Activated naive CD4-positive, alpha-beta T cell treated with anti-CD3 and anti-CD28 coated beads, Interleukin-2, amount 10 ng/mL, durations not matched to agents 7 days and 5 days (primary cell): Measurements from ENCODE around the gene ALDH3B1.

Experiments used
- CTCF ChIA-PET: fragments of 350-600 bp; sonication (Branson Sonifier 250); formaldehyde crosslinking; loops from one replicate; lab custom pipeline; 2021; ENCODE audit warnings: antibody characterized with exemption; lab: Charles Lee
- DNase-seq: peaks from one replicate; pipeline ENCODE4 v3.0.0-alpha.2; 2020
- H3K27ac Mint-ChIP-seq: one replicate; pipeline ENCODE4 v1.8.0; 2021; ENCODE audit warnings: mild to moderate bottlenecking, moderate library complexity, mixed read lengths
- H3K27me3 Mint-ChIP-seq: one replicate; pipeline ENCODE4 v1.8.0; 2021; ENCODE audit warnings: mild to moderate bottlenecking, mixed read lengths
- H3K36me3 Mint-ChIP-seq: one replicate; pipeline ENCODE4 v1.8.0; 2021; ENCODE audit warnings: mixed read lengths
- H3K4me1 Mint-ChIP-seq: one replicate; pipeline ENCODE4 v1.8.0; 2021; ENCODE audit warnings: mixed read lengths
- H3K4me3 Mint-ChIP-seq: one replicate; pipeline ENCODE4 v1.8.0; 2021; ENCODE audit warnings: mild to moderate bottlenecking, moderate library complexity, mixed read lengths
- H3K9me3 Mint-ChIP-seq: one replicate; pipeline ENCODE4 v1.8.0; 2021; ENCODE audit warnings: mixed read lengths

Gene ALDH3B1

DNA sequence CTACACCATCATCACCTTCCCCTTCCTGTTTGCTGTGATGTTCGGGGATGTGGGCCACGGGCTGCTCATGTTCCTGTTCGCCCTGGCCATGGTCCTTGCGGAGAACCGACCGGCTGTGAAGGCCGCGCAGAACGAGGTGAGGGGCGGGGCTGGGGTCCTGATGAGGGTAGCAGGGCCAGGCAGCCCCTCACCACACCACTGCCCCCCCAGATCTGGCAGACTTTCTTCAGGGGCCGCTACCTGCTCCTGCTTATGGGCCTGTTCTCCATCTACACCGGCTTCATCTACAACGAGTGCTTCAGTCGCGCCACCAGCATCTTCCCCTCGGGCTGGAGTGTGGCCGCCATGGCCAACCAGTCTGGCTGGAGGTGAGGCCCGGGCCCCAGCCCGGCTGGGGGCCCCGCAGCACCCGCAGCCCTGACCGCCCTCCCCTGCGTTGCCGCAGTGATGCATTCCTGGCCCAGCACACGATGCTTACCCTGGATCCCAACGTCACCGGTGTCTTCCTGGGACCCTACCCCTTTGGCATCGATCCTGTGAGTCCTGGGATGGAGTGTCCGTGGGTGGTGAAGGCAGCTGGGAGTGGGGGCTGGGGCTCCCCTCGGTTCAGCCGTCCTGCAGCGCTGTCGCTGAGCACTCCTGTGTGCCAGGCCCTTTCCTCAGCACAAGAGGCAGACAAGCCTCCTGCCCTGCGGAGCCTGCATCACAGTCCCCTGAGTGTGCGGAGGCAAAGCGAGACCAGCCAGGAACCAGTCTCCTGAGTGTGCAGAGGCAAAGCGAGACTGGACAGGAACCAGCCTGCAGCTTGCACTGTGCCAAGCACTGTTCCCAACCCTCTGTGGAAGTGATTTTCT lies 37.5 kb downstream of the ALDH3B1 start:
- CTCF ChIA-PET: no interaction called here
- Mint-ChIP-seq H3K4me3 (no peak overlapping the region), H3K9me3 (no peaks in the 10 kb centered on the region), H3K27me3 (no peaks in the 10 kb centered on the region), H3K36me3 (peaks cover 28% of the 10 kb centered on the region), H3K4me1 (no peaks in the 10 kb centered on the region), H3K27ac (no peak overlapping the region)
- no peak for DNase-seq

DNA sequence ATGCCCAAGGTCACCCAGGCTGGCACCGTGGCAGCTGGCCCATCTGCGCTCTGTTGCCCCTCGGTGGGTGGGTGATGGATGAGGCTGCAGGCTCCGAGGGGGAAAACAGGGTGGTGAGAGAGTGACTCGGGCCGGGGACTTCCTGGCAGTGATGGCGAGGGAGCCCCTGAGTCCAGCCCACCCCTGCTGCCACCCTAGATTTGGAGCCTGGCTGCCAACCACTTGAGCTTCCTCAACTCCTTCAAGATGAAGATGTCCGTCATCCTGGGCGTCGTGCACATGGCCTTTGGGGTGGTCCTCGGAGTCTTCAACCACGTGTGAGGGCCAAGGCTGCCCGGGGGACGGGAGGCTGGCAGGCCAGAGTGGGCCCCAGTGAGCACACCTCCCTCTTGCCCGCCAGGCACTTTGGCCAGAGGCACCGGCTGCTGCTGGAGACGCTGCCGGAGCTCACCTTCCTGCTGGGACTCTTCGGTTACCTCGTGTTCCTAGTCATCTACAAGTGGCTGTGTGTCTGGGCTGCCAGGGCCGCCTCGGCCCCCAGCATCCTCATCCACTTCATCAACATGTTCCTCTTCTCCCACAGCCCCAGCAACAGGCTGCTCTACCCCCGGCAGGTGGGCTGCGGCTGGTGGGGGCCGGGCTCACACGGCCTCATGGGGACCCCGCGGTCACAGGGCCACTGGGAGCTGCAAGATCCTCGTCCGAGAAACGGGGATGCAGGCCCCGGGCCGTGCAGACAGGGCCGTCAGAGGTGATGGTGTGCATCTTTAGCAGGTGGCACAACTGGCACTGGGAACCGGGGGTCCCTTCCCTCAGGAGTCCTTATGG lies 38.8 kb downstream of the ALDH3B1 start:
- no peak for DNase-seq
- no peaks in the 10 kb centered on the region for H3K27me3 Mint-ChIP-seq
- H3K4me1 Mint-ChIP-seq: no peaks in the 10 kb centered on the region
- H3K27ac Mint-ChIP-seq: no peak overlapping the region
- CTCF ChIA-PET: no interaction called here
- no peaks in the 10 kb centered on the region for H3K9me3 Mint-ChIP-seq
- H3K4me3 Mint-ChIP-seq: no peak overlapping the region
- peaks cover 33% of the 10 kb centered on the region for H3K36me3 Mint-ChIP-seq

DNA sequence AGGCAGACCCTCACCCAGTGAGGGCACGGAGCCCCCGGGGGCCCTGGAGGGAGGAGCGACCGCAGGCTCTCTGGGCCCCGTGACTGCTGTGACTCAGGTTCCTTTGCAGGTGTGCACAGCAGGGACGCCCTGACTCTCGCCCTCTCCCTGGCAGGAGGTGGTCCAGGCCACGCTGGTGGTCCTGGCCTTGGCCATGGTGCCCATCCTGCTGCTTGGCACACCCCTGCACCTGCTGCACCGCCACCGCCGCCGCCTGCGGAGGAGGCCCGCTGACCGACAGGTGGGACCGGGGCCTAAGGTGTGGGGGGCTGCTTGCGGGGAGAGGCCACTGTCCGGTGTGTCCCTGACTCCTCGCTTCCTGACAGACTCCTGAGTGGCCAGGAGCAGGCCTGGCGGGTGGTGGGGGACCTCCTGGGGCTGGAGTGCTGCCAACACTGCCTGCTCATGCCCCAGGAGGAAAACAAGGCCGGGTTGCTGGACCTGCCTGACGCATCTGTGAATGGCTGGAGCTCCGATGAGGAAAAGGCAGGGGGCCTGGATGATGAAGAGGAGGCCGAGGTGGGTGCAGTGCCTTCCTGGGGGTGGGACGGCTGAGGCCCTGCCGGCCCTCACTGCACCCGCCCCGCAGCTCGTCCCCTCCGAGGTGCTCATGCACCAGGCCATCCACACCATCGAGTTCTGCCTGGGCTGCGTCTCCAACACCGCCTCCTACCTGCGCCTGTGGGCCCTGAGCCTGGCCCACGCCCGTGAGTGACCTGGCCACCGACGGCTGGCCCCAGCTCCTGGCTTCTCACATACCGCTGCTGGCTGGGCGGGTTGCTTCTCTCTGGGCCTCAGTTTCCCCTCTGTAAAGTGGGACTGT lies 39.6 kb downstream of the ALDH3B1 start:
- DNase-seq: no peak
- H3K36me3 Mint-ChIP-seq: peaks cover 31% of the 10 kb centered on the region
- H3K27ac Mint-ChIP-seq: no peak overlapping the region
- H3K4me1 Mint-ChIP-seq: no peaks in the 10 kb centered on the region
- H3K9me3 Mint-ChIP-seq: no peaks in the 10 kb centered on the region
- CTCF ChIA-PET: no interaction called here
- H3K4me3 Mint-ChIP-seq: no peak overlapping the region
- H3K27me3 Mint-ChIP-seq: no peaks in the 10 kb centered on the region

DNA sequence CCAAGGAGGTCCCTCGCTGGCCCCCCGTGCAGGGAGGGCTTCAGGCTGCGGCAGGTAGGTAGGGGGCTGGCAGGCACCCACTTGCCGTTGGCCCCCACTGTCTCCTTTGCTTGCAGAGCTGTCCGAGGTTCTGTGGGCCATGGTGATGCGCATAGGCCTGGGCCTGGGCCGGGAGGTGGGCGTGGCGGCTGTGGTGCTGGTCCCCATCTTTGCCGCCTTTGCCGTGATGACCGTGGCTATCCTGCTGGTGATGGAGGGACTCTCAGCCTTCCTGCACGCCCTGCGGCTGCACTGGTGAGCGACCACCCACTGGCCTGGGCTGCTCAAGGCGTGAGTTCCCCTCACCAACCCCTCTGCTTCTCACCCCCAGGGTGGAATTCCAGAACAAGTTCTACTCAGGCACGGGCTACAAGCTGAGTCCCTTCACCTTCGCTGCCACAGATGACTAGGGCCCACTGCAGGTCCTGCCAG lies 40.3 kb downstream of the ALDH3B1 start:
- Mint-ChIP-seq H3K4me3 (no peak overlapping the region), H3K27ac (no peak overlapping the region), H3K4me1 (no peaks in the 10 kb centered on the region), H3K9me3 (no peaks in the 10 kb centered on the region), H3K27me3 (no peaks in the 10 kb centered on the region), H3K36me3 (peaks cover 31% of the 10 kb centered on the region)
- no peak for DNase-seq
- CTCF ChIA-PET: no interaction called here

DNA sequence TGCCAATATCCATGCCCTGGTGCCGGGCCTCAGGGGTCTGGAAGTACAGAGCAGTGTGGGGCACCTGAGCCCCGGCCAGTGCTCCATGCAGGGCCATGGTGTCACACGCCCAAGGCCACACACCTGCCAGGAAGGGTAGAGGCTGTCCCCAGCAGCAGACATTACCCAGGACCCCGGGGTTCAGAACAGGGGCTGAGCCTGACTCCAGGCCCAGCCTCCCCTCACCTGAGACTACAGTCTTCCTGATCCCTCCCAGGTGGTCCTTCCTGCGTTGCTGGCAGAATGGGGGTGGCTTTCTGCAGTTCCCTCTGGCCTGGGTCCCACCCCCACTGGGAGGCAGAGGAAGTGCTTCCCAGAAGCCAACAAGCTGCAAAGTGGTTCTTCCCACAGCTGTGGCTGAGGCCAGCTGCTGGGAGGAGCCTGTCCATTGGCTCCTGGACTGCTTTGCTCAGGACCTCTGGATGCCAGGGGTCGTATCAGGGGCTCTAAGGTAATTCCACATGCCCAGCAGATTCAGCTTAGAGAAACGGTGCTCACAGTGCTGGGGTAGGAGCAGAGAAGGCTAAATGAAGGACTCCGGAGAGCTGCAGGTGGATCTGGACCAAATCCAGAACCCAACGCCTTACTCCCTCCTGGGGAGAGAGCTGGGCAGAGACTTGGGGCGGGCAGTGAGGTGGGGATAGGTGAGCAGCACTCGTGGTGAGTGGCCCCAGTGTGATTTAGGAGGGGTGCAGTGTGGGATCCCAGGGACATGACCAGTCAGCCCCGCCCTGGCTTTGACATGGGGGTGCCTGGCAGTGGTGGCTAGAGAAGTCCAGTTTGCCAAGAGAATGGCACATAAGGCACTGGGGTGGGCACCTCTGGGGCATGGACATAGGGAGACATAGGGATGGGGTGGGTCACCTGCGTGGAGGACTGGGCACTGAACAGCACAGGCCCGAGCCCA lies 41.3 kb downstream of the ALDH3B1 start:
- no peak overlapping the region for H3K4me3 Mint-ChIP-seq
- CTCF ChIA-PET: no interaction called here
- no peak for DNase-seq
- no peaks in the 10 kb centered on the region for H3K27me3 Mint-ChIP-seq
- peak overlapping the region; percentile 11 for H3K27ac Mint-ChIP-seq
- H3K9me3 Mint-ChIP-seq: no peaks in the 10 kb centered on the region
- H3K4me1 Mint-ChIP-seq: no peaks in the 10 kb centered on the region
- H3K36me3 Mint-ChIP-seq: peaks cover 31% of the 10 kb centered on the region

DNA sequence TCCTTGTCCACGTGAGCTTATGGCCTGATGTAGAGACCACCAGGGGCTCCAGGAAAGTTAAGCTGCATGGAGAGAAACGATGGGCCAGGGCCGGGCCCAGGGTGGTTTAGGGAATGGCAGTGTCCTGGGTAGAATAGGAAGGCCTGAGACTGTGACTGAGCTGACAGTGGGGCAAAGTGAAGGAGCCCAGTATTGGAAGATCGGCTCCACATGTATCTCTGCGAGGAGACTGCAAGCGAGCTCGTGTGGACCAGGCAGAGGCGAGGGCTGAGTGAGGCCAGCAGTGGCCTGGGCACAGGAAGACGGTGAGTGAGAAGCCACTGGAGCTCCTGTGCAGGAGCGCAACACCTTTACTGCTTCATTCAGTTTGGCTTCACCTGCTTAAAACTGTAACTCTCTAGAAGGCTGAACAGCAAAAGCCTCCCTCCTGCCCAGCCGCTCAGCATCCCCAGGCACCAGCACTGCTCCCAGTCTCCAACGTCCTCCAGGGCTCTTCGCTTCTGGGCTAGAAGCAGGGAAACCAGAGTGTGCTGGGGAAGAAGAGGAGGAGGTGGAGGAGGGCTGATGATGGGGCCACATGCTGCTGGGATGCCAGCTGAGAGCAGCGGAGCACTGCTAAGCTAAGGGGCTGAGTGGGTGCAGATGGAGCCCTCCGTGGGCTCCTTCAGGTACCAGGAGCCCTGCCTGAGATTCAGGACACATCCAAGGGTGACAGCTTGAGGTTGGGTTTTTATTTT lies 42.2 kb downstream of the ALDH3B1 start:
- no peaks in the 10 kb centered on the region for H3K27me3 Mint-ChIP-seq
- H3K9me3 Mint-ChIP-seq: no peaks in the 10 kb centered on the region
- no peak for DNase-seq
- no peak overlapping the region for H3K4me3 Mint-ChIP-seq
- CTCF ChIA-PET: no interaction called here
- H3K27ac Mint-ChIP-seq: no peak overlapping the region
- H3K36me3 Mint-ChIP-seq: peaks cover 27% of the 10 kb centered on the region
- H3K4me1 Mint-ChIP-seq: no peaks in the 10 kb centered on the region

DNA sequence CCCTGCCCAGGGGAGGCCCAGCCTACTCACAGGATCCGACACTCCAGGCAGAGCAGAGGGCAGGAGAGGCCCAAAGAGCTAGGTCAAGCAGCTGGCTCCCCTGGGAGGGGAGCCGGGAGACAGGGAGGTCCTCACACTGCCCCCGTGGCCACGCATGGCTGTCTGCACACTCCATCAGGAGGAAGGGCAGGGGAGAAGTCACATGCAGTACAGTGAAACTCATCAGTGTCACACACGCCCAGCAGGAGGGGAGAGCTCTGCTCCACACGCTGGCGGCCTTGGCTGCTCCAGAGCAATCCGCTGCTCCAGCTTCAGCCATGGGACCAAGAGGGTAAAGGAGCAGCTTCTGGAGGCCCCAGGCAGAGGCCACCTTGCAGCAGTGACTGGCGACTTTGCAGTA lies 43.0 kb downstream of the ALDH3B1 start:
- peaks cover 24% of the 10 kb centered on the region for H3K36me3 Mint-ChIP-seq
- peak overlapping the region; percentile 4 for H3K27ac Mint-ChIP-seq

DNA sequence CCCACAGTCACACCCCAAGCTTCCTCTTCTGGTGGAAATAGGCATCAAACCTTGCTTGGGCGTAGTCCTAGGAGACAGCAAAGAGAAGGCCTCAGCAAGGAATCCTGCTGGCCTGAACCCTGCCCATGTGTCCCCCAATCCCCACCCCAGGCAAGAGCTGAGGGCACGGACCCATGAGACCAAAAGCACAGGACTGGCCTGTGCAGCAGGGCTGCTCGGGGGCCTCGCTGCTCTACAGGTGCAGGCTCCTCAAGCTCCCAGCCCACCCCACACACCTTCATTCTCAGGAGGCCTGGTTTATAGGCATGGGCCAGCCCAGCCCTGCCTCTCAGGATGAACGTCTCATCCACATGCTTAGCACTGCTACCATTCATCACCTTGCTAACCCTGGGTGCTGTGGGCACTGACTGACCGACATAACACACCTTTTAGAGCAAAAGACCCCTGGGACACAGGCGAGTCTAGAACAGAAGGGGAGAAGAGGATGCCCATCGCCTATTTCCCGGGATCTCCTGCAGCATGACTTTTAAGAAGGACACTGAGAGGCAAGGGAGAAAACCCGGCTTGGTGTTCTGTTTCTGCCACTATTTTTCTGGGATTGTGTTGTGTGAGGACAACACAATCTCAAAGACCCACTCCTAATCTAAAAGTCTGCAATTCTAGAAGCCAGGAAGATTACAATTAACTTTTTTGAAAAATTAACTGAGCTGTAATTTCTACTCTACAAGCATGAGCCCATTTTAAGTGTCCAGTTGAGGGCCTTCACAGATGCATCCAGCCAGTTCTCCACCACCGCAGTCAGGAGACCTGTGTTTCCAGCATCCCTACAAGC lies 44.1 kb downstream of the ALDH3B1 start:
- CTCF ChIA-PET: no interaction called here

More for the DNA sequence above, 43.0 kb downstream of the ALDH3B1 start:
- Mint-ChIP-seq H3K4me3 (no peak overlapping the region), H3K9me3 (no peaks in the 10 kb centered on the region), H3K27me3 (no peaks in the 10 kb centered on the region), H3K4me1 (no peaks in the 10 kb centered on the region)
- CTCF ChIA-PET: no interaction called here
- no peak for DNase-seq

DNA sequence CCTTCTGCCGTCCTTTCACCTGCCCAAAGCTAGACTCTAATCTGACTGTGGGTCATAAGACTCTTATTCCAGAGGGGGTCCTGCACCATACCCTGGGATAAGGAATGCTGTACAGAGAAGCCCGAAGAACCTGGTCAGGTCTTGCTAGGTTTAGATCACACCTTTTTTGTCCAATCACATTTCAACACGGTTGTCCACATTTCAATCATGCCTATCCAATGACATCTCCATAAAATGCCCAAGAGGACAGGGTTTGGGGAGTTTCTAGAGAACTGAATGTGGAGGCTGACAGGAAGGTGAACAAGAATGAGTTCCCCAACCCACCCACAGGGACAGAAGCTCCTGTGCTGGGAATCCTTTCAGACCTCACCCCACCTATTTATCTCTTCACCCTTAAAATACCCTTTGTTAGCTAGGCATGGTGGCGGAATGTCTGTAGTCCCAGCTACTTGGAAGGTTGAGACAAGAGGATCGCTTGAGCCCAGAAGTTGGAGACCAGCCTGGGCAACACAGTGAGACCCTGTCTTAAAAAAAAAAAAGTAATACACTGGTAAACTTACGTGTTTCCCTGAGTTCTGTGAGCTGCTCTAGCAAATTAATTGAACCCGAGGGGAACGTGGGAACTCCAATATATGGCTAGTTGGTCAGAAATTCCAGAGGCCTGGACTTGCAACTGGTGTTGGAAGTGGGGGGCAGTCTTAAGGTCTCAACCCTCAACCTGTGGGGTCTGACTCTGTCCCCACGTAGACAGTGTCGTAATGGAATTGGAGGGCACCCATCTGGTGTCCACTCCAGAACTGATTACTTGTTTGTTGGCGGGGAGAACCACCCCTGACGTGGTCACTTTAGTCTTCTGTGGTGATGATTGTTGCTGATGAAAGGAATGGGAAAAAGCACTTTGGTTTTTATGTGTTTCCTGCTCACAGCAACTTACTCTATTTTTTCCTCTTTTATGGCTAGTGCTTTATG lies 46.5 kb downstream of the ALDH3B1 start:
- CTCF ChIA-PET: no interaction called here
- Mint-ChIP-seq H3K4me3 (no peak overlapping the region), H3K4me1 (no peaks in the 10 kb centered on the region), H3K27ac (no peak overlapping the region), H3K36me3 (peaks cover 13% of the 10 kb centered on the region), H3K27me3 (no peaks in the 10 kb centered on the region), H3K9me3 (no peaks in the 10 kb centered on the region)
- no peak for DNase-seq

More for the DNA sequence above, 44.1 kb downstream of the ALDH3B1 start:
- DNase-seq: no peak
- H3K4me3 Mint-ChIP-seq: no peak overlapping the region
- no peaks in the 10 kb centered on the region for H3K9me3 Mint-ChIP-seq
- H3K4me1 Mint-ChIP-seq: no peaks in the 10 kb centered on the region
- H3K27ac Mint-ChIP-seq: peak overlapping the region; percentile 16
- no peaks in the 10 kb centered on the region for H3K27me3 Mint-ChIP-seq
- peaks cover 22% of the 10 kb centered on the region for H3K36me3 Mint-ChIP-seq

DNA sequence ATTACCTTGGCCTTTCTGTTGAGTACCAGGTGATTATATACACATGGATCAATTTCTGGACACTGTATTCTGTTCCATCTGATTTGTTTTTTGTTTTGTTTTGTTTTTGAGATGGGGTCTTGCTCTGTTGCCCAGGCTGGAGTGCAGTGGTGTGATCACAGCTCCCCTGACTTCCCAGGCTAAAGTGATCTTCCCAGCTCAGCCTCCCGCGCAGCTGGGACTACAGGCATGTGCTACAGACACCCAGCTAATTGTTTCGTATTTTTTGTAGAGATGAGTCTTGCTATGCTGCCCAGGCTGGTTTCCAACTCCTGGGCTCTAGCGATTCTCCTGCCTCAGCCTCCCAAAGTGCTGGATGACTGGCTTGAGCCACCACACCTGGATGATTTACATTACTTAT lies 47.7 kb downstream of the ALDH3B1 start:
- DNase-seq: no peak
- H3K27ac Mint-ChIP-seq: no peak overlapping the region
- peaks cover 7% of the 10 kb centered on the region for H3K36me3 Mint-ChIP-seq
- no peaks in the 10 kb centered on the region for H3K4me1 Mint-ChIP-seq
- H3K27me3 Mint-ChIP-seq: no peaks in the 10 kb centered on the region
- no peak overlapping the region for H3K4me3 Mint-ChIP-seq
- H3K9me3 Mint-ChIP-seq: no peaks in the 10 kb centered on the region
- CTCF ChIA-PET: no interaction called here

DNA sequence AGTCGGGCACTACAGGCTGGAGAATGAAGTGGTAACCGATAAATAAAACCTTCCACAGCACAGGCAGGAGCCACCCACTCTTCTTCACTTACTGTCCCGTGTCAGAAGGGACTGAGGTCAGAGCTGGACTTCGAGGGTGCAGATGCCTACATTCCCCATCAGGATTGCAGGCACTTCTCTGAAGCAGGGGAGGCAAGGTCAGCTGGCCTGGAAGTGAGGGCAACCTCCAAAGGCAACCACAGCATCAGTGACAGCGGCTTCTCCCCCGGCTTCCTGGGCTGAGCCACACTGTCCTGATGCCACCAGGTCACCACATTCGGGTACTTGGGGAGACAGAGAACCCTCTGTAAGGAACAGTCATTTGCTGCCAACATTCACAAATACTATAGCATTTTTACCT lies 51.4 kb downstream of the ALDH3B1 start:
- H3K9me3 Mint-ChIP-seq: no peaks in the 10 kb centered on the region
- H3K27ac Mint-ChIP-seq: no peak overlapping the region
- CTCF ChIA-PET: no interaction called here
- H3K4me3 Mint-ChIP-seq: no peak overlapping the region
- H3K36me3 Mint-ChIP-seq: peaks cover 2% of the 10 kb centered on the region
- DNase-seq: no peak
- H3K27me3 Mint-ChIP-seq: no peaks in the 10 kb centered on the region
- no peaks in the 10 kb centered on the region for H3K4me1 Mint-ChIP-seq
